Liver (tissue), 9 donors: ENCODE measurements around the gene TIFAB. TPM values are rescaled to one million over a fixed set of nuclear protein-coding genes. Genes with fewer than 3 reads are reported as not detected.

Source experiments
- DNase-seq: peaks from one replicate; pipeline ENCODE4 v3.0.0-alpha.2; 2017; ENCODE audit warnings: low spot score
- H3K27ac ChIP-seq, 2 donors: one replicate each; pipeline ENCODE4 v1.7.0; 2013; ENCODE audit warnings: inconsistent platforms in 2 of 2, low read length in 2 of 2, control low read depth in 1 of 2, low read depth in 1 of 2, mild to moderate bottlenecking in 1 of 2
- H3K27me3 ChIP-seq, 4 donors: one replicate each; pipeline versions ENCODE4 v1.6.1 to v1.7.0; 2013; ENCODE audit warnings: low read length in 3 of 4, inconsistent platforms in 1 of 4, mild to moderate bottlenecking in 1 of 4, moderate library complexity in 1 of 4; ENCODE audit not compliant: control insufficient read depth in 4 of 4, insufficient read depth in 4 of 4
- H3K36me3 ChIP-seq, 4 donors: one replicate each; pipeline versions ENCODE4 v1.6.1 to v1.7.0; 2013; ENCODE audit warnings: low read length in 3 of 4, mild to moderate bottlenecking in 3 of 4, low read depth in 1 of 4, moderate library complexity in 1 of 4; ENCODE audit not compliant: control insufficient read depth in 4 of 4, insufficient read depth in 3 of 4
- H3K4me1 ChIP-seq, 4 donors: one replicate each; pipeline versions ENCODE4 v1.6.1 to v1.7.0; 2013; ENCODE audit warnings: low read length in 3 of 4, mild to moderate bottlenecking in 3 of 4, moderate library complexity in 1 of 4; ENCODE audit not compliant: control insufficient read depth in 4 of 4, insufficient read depth in 4 of 4
- H3K4me3 ChIP-seq, 3 donors: one replicate each; pipeline versions ENCODE4 v1.6.1 to v1.7.0; 2013; ENCODE audit warnings: low read length in 3 of 3, control low read depth in 1 of 3, low read depth in 1 of 3, mild to moderate bottlenecking in 1 of 3
- H3K9ac ChIP-seq, 2 donors: one replicate each; pipeline ENCODE4 v1.7.0; 2013; ENCODE audit warnings: low read length in 2 of 2, mild to moderate bottlenecking in 2 of 2, moderate library complexity in 2 of 2, control low read depth in 1 of 2, low read depth in 1 of 2
- H3K9me3 ChIP-seq, 4 donors: one replicate each; pipeline versions ENCODE4 v1.6.1 to v1.7.0; 2013; ENCODE audit warnings: low read length in 3 of 4; ENCODE audit not compliant: control insufficient read depth in 4 of 4
- EGR1 ChIP-seq, 2 donors: IDR thresholded peaks; 2 replicates each; pipeline ENCODE4 v1.6.1; 2016 to 2018; ENCODE audit warnings: antibody characterized with exemption in 2 of 2, low read depth in 2 of 2
- FOXA1 ChIP-seq: IDR thresholded peaks from 2 replicates; pipeline ENCODE4 v1.6.1; 2016; ENCODE audit warnings: antibody characterized with exemption
- FOXA2 ChIP-seq: IDR thresholded peaks from 2 replicates; pipeline ENCODE4 v1.6.1; 2016; ENCODE audit warnings: antibody characterized with exemption
- GABPA ChIP-seq, 2 donors: IDR thresholded peaks in 1 of 2; conservative IDR thresholded peaks in 1 of 2; 2 replicates each; pipeline ENCODE4 v1.6.1; 2016; ENCODE audit warnings: antibody characterized with exemption in 2 of 2, mild to moderate bottlenecking in 1 of 2, moderate library complexity in 1 of 2
- HNF4A ChIP-seq, 2 donors: conservative IDR thresholded peaks; 2 replicates each; pipeline ENCODE4 v1.6.1; 2016; ENCODE audit warnings: antibody characterized with exemption in 2 of 2, mild to moderate bottlenecking in 2 of 2
- HNF4G ChIP-seq: IDR thresholded peaks from 2 replicates; pipeline ENCODE4 v1.6.1; 2016; ENCODE audit warnings: antibody characterized with exemption
- JUND ChIP-seq, 2 donors: IDR thresholded peaks; 2 replicates each; pipeline ENCODE4 v1.6.1; 2016; ENCODE audit warnings: antibody characterized with exemption in 2 of 2
- RAD21 ChIP-seq, 2 donors: IDR thresholded peaks; 2 replicates each; pipeline ENCODE4 v1.6.1; 2016; ENCODE audit warnings: antibody characterized with exemption in 2 of 2, mild to moderate bottlenecking in 2 of 2
- RXRA ChIP-seq, 2 donors: IDR thresholded peaks; 2 replicates each; pipeline ENCODE4 v1.6.1; 2017 to 2018; ENCODE audit warnings: antibody characterized with exemption in 2 of 2, mild to moderate bottlenecking in 1 of 2
- SP1 ChIP-seq: IDR thresholded peaks from 2 replicates; pipeline ENCODE4 v1.6.1; 2018; ENCODE audit warnings: antibody characterized with exemption, mild to moderate bottlenecking
- TAF1 ChIP-seq: conservative IDR thresholded peaks from 2 replicates; pipeline ENCODE4 v1.6.1; 2016; ENCODE audit warnings: antibody characterized with exemption, mild to moderate bottlenecking
- YY1 ChIP-seq: IDR thresholded peaks from 2 replicates; pipeline ENCODE4 v1.6.1; 2016; ENCODE audit warnings: antibody characterized with exemption, mild to moderate bottlenecking
- WGBS: extraction: QIAGEN DNeasy Blood & Tissue Kit; methylation state at CpG from one replicate; pipeline ENCODE4 v1.1.7; 2013; 5-methylcytosine and 5-hydroxymethylcytosine counted together
- polyA plus RNA-seq, 2 donors: library from polyadenylated mRNA; stranded (reverse) in 1 of 2; unstranded in 1 of 2; fragments of 200-250 nt in 1 of 2; fragments of >200 nt in 1 of 2; fragmentation: Nextera tagmentation in 1 of 2; extraction: Ambion mirVana in 1 of 2; gene quantifications; one replicate each; pipeline versions ENCODE4 v1.2.1 to v1.2.3, GENCODE V29; 2013 to 2015
- total RNA-seq, 2 donors: library from RNA; depleted of rRNA; stranded (reverse); fragments of >200 nt; gene quantifications; one replicate each; pipeline ENCODE4 v1.2.3, GENCODE V29; 2014
- TF ChIP-seq, protein P1 (sequence below): IDR thresholded peaks from 2 replicates; pipeline ENCODE4 v1.6.1; 2016; ENCODE audit warnings: antibody characterized with exemption
- TF ChIP-seq, protein P2 (sequence below): IDR thresholded peaks from 2 replicates; pipeline ENCODE4 v1.6.1; 2016; ENCODE audit warnings: antibody characterized with exemption, mild to moderate bottlenecking
- TF ChIP-seq, protein P3 (sequence below): IDR thresholded peaks from 2 replicates; pipeline ENCODE4 v1.6.1; 2016; ENCODE audit warnings: antibody characterized with exemption
- TF ChIP-seq, protein P4 (sequence below): IDR thresholded peaks from 2 replicates; pipeline ENCODE4 v1.6.1; 2016; ENCODE audit warnings: antibody characterized with exemption
- donor health status: healthy.
- donor health status: healthy.
- donor health status: healthy.
- donor health status: healthy.
- donor health status: healthy.

The TIFAB gene
- total and polyA plus RNA-seq, 4 donors = 0.02 to 0.47 TPM; not detected in 2

DNA sequence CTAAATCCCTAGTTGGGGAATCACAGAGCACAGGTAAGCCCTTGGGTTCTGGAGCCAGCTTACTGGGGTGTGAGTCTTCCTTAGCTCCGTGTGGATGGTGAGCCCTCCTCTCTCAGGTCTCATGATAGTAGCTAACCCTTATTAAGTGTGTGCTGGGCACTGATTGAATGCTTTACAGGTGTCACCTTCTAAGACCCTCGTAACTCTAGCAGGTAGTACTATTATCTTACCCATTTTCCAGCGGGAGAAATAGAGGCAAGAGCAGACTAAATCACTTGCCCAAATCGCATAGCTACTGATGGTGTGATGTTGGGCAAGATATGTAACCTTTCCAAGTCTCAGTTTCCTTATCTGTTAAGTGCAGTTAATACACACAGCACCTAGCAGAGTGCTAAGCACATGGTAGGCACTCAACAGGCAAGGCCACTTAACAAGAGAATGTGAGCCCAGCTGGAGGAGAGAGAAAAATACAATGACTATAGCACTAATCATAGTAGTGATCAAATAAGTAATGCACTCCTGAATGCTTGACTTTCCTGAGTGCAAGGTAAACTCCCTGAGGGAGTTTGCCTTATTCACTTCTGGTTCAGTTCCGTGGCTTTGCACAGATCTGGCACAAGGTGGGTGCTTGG, 4.7 kb downstream of the TIFAB start, which contains the start of gene DCANP1:
TSS of gene DCANP1 (minus strand) at position 51 of the 632 bp plus-strand sequence. CDS start 240 bp downstream, outside the sequence.
- Histone ChIP-seq H3K27ac (no peak within 1 kb of the TSS), H3K27me3 (no peaks in the 10 kb centered on the region), H3K36me3 (no peaks in the 10 kb centered on the region), H3K9me3 (peaks cover 0 to 4% (median 1%) of the 10 kb centered on the region in 4 donors), H3K9ac (no peak within 1 kb of the TSS), H3K4me1 (no peaks in the 10 kb centered on the region), H3K4me3 (no peak within 1 kb of the TSS)
- 83% methylated on average over 5 of the region's 5 CpGs for WGBS
- no peak for DNase-seq
- TF ChIP-seq, protein P1, sequence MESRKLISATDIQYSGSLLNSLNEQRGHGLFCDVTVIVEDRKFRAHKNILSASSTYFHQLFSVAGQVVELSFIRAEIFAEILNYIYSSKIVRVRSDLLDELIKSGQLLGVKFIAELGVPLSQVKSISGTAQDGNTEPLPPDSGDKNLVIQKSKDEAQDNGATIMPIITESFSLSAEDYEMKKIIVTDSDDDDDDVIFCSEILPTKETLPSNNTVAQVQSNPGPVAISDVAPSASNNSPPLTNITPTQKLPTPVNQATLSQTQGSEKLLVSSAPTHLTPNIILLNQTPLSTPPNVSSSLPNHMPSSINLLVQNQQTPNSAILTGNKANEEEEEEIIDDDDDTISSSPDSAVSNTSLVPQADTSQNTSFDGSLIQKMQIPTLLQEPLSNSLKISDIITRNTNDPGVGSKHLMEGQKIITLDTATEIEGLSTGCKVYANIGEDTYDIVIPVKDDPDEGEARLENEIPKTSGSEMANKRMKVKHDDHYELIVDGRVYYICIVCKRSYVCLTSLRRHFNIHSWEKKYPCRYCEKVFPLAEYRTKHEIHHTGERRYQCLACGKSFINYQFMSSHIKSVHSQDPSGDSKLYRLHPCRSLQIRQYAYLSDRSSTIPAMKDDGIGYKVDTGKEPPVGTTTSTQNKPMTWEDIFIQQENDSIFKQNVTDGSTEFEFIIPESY = no peak
- TF ChIP-seq, protein P2, sequence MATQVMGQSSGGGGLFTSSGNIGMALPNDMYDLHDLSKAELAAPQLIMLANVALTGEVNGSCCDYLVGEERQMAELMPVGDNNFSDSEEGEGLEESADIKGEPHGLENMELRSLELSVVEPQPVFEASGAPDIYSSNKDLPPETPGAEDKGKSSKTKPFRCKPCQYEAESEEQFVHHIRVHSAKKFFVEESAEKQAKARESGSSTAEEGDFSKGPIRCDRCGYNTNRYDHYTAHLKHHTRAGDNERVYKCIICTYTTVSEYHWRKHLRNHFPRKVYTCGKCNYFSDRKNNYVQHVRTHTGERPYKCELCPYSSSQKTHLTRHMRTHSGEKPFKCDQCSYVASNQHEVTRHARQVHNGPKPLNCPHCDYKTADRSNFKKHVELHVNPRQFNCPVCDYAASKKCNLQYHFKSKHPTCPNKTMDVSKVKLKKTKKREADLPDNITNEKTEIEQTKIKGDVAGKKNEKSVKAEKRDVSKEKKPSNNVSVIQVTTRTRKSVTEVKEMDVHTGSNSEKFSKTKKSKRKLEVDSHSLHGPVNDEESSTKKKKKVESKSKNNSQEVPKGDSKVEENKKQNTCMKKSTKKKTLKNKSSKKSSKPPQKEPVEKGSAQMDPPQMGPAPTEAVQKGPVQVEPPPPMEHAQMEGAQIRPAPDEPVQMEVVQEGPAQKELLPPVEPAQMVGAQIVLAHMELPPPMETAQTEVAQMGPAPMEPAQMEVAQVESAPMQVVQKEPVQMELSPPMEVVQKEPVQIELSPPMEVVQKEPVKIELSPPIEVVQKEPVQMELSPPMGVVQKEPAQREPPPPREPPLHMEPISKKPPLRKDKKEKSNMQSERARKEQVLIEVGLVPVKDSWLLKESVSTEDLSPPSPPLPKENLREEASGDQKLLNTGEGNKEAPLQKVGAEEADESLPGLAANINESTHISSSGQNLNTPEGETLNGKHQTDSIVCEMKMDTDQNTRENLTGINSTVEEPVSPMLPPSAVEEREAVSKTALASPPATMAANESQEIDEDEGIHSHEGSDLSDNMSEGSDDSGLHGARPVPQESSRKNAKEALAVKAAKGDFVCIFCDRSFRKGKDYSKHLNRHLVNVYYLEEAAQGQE = no peak
- TF ChIP-seq FOXA1 (no peak), YY1 (no peak), TAF1 (no peak), RAD21 (IDR thresholded peaks at IDR 0.05) (no peak), RXRA (IDR thresholded peaks at IDR 0.05) (no peak), JUND (IDR thresholded peaks at IDR 0.05) (no peak), EGR1 (IDR thresholded peaks at IDR 0.05; ENCODE audit: low read depth in 2 of 2) (no peak), SP1 (no peak), HNF4G (no peak), GABPA (IDR thresholded peaks at IDR 0.05 in 1 of 2, conservative IDR thresholded peaks at IDR 0.05 in 1 of 2) (no peak), FOXA2 (no peak)
- TF ChIP-seq, protein P3, sequence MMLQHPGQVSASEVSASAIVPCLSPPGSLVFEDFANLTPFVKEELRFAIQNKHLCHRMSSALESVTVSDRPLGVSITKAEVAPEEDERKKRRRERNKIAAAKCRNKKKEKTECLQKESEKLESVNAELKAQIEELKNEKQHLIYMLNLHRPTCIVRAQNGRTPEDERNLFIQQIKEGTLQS = no peak
- TF ChIP-seq, protein P4, sequence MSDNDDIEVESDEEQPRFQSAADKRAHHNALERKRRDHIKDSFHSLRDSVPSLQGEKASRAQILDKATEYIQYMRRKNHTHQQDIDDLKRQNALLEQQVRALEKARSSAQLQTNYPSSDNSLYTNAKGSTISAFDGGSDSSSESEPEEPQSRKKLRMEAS = no peak

DNA sequence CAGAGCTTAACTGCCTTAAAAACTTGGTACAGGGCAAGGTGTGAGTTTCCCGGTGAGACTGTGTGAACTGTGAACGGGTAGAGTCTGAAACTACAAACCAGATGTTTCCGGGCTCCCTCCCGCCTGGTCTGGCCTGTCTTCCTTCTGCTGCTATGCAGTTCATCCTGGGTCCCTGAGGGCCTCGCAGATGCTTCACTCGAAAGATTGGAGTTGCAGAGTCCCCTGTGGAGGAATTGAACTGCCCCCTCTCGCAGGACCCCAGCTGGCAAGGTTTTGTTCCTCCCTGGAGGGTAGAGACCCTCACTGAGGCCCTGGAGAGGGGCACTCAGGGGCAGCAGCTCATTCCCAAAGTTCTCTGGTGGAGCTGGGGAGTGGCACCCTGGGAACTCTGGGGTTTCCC, 5.5 kb downstream of the TIFAB start:
- Histone ChIP-seq H3K27ac (no peak overlapping the region), H3K9me3 (peaks cover 0 to 4% (median 1%) of the 10 kb centered on the region in 4 donors), H3K27me3 (no peaks in the 10 kb centered on the region), H3K9ac (no peak overlapping the region), H3K4me3 (no peak overlapping the region), H3K4me1 (no peaks in the 10 kb centered on the region), H3K36me3 (no peaks in the 10 kb centered on the region)
- WGBS = 86% methylated on average over 7 of the region's 7 CpGs
- TF ChIP-seq FOXA2 (no peak), TAF1 (no peak), HNF4G (no peak), JUND (IDR thresholded peaks at IDR 0.05) (no peak), RAD21 (IDR thresholded peaks at IDR 0.05) (no peak), HNF4A (conservative IDR thresholded peaks at IDR 0.05) (no peak)
- TF ChIP-seq, protein P4 = no peak
- TF ChIP-seq, protein P3 = no peak
- DNase-seq = no peak
